ENCODE results near the gene PKP2.

PKP2 gene

GRCh38 chr12:32903763-32904162, 7.2 kb upstream of the PKP2 start:
- Histone ChIP-seq H3K4me3 (ENCODE audit: control insufficient read depth in 1 of 7, extremely low read depth in 1 of 7, insufficient read depth in 4 of 7, low read depth in 2 of 7, low read length in 6 of 7) (no peak overlapping the region), H3K27me3 (replicated peaks in 2 of 5; ENCODE audit: control insufficient read depth in 4 of 5, insufficient read depth in 5 of 5, low read length in 4 of 5) (peaks cover 0 to 2% (median 0%) of the 10 kb centered on the region in 5 experiments), H3K27ac (ENCODE audit: insufficient read depth in 1 of 2, low read depth in 1 of 2, low read length in 2 of 2, poor library complexity in 1 of 2, severe bottlenecking in 2 of 2) (no peak overlapping the region), H3K4me1 (ENCODE audit: control extremely low read depth in 1 of 4, control insufficient read depth in 4 of 4, insufficient read depth in 4 of 4, low read length in 3 of 4) (no peaks in the 10 kb centered on the region), H3K36me3 (ENCODE audit: control insufficient read depth in 4 of 4, insufficient read depth in 4 of 4, low read length in 3 of 4) (no peaks in the 10 kb centered on the region), H3K9me3 (ENCODE audit: control extremely low read depth in 1 of 5, control insufficient read depth in 4 of 5, insufficient read depth in 2 of 5, low read depth in 1 of 5, low read length in 4 of 5) (no peaks in the 10 kb centered on the region)
- no CpG with 5 or more reads among the region's 1 CpG for WGBS (ENCODE audit: insufficient coverage)
- POLR2A ChIA-PET = no interaction called here
- no peak for DNase-seq
- CTCF ChIA-PET = no interaction called here

- ChIA-PET CTCF (no interaction called here), POLR2A (no interaction called here)
- DNase-seq = no peak
- H3K4me3 ChIP-seq (ENCODE audit: control insufficient read depth in 1 of 7, extremely low read depth in 1 of 7, insufficient read depth in 4 of 7, low read depth in 2 of 7, low read length in 6 of 7) = no peak overlapping the region
- H3K36me3 ChIP-seq (ENCODE audit: control insufficient read depth in 4 of 4, insufficient read depth in 4 of 4, low read length in 3 of 4) = no peaks in the 10 kb centered on the region
- H3K27me3 ChIP-seq (replicated peaks in 2 of 5; ENCODE audit: control insufficient read depth in 4 of 5, insufficient read depth in 5 of 5, low read length in 4 of 5) = peaks cover 0 to 2% (median 0%) of the 10 kb centered on the region in 5 experiments
- no peak overlapping the region for H3K27ac ChIP-seq (ENCODE audit: insufficient read depth in 1 of 2, low read depth in 1 of 2, low read length in 2 of 2, poor library complexity in 1 of 2, severe bottlenecking in 2 of 2)
- H3K4me1 ChIP-seq (ENCODE audit: control extremely low read depth in 1 of 4, control insufficient read depth in 4 of 4, insufficient read depth in 4 of 4, low read length in 3 of 4) = no peaks in the 10 kb centered on the region
- no peaks in the 10 kb centered on the region for H3K9me3 ChIP-seq (ENCODE audit: control extremely low read depth in 1 of 5, control insufficient read depth in 4 of 5, insufficient read depth in 2 of 5, low read depth in 1 of 5, low read length in 4 of 5)
- no CpG with 5 or more reads among the region's 1 CpG for WGBS (ENCODE audit: insufficient coverage)
Measured at GRCh38 chr12:32903318-32903717, 6.7 kb upstream of the PKP2 start.

GRCh38 chr12:32902287-32902997, 5.9 kb upstream of the PKP2 start:
- WGBS (ENCODE audit: insufficient coverage) = 93% methylated on average over 3 of the region's 4 CpGs
- no peaks in the 10 kb centered on the region for H3K36me3 ChIP-seq (ENCODE audit: control insufficient read depth in 4 of 4, insufficient read depth in 4 of 4, low read length in 3 of 4)
- CTCF ChIA-PET = interaction anchor here (0.6 to 2.0 kb wide), 3 partner anchors 16 to 147 kb away, joined by 3 to 6 read pairs (median 4); partner anchors contain the start of gene YARS2
- POLR2A ChIA-PET = no interaction called here
- no peak for DNase-seq
- no peaks in the 10 kb centered on the region for H3K9me3 ChIP-seq (ENCODE audit: control extremely low read depth in 1 of 5, control insufficient read depth in 4 of 5, insufficient read depth in 2 of 5, low read depth in 1 of 5, low read length in 4 of 5)
- H3K4me3 ChIP-seq (ENCODE audit: control insufficient read depth in 1 of 7, extremely low read depth in 1 of 7, insufficient read depth in 4 of 7, low read depth in 2 of 7, low read length in 6 of 7) = no peak overlapping the region
- H3K27ac ChIP-seq (ENCODE audit: insufficient read depth in 1 of 2, low read depth in 1 of 2, low read length in 2 of 2, poor library complexity in 1 of 2, severe bottlenecking in 2 of 2) = no peak overlapping the region
- H3K4me1 ChIP-seq (ENCODE audit: control extremely low read depth in 1 of 4, control insufficient read depth in 4 of 4, insufficient read depth in 4 of 4, low read length in 3 of 4) = peaks cover 0 to under 1% (median 0%) of the 10 kb centered on the region in 4 experiments
- H3K27me3 ChIP-seq (replicated peaks in 2 of 5; ENCODE audit: control insufficient read depth in 4 of 5, insufficient read depth in 5 of 5, low read length in 4 of 5) = peaks cover 0 to 2% (median 0%) of the 10 kb centered on the region in 5 experiments

GRCh38 chr12:32901553-32901952, 5.0 kb upstream of the PKP2 start:
- 95% methylated on average over 4 of the region's 4 CpGs for WGBS (ENCODE audit: insufficient coverage)
- no peak overlapping the region for H3K4me3 ChIP-seq (ENCODE audit: control insufficient read depth in 1 of 7, extremely low read depth in 1 of 7, insufficient read depth in 4 of 7, low read depth in 2 of 7, low read length in 6 of 7)
- ChIA-PET POLR2A (no interaction called here), CTCF (interaction anchor here (1.9 to 2.0 kb wide), 2 partner anchors 16 to 146 kb away, joined by 4 to 6 read pairs; partner anchors contain the start of gene YARS2)
- DNase-seq = no peak
- peaks cover 0 to 7% (median 4%) of the 10 kb centered on the region in 4 experiments for H3K4me1 ChIP-seq (ENCODE audit: control extremely low read depth in 1 of 4, control insufficient read depth in 4 of 4, insufficient read depth in 4 of 4, low read length in 3 of 4)
- H3K27me3 ChIP-seq (replicated peaks in 2 of 5; ENCODE audit: control insufficient read depth in 4 of 5, insufficient read depth in 5 of 5, low read length in 4 of 5) = peaks cover 0 to 6% (median 0%) of the 10 kb centered on the region in 5 experiments
- no peaks in the 10 kb centered on the region for H3K9me3 ChIP-seq (ENCODE audit: control extremely low read depth in 1 of 5, control insufficient read depth in 4 of 5, insufficient read depth in 2 of 5, low read depth in 1 of 5, low read length in 4 of 5)
- H3K36me3 ChIP-seq (ENCODE audit: control insufficient read depth in 4 of 4, insufficient read depth in 4 of 4, low read length in 3 of 4) = no peaks in the 10 kb centered on the region
- no peak overlapping the region for H3K27ac ChIP-seq (ENCODE audit: insufficient read depth in 1 of 2, low read depth in 1 of 2, low read length in 2 of 2, poor library complexity in 1 of 2, severe bottlenecking in 2 of 2)

- WGBS (ENCODE audit: insufficient coverage) = 98% methylated on average over 4 of the region's 10 CpGs
- DNase-seq = no peak
- Histone ChIP-seq H3K27ac (ENCODE audit: insufficient read depth in 1 of 2, low read depth in 1 of 2, low read length in 2 of 2, poor library complexity in 1 of 2, severe bottlenecking in 2 of 2) (no peak overlapping the region), H3K27me3 (replicated peaks in 2 of 5; ENCODE audit: control insufficient read depth in 4 of 5, insufficient read depth in 5 of 5, low read length in 4 of 5) (peaks cover 0 to 14% (median 0%) of the 10 kb centered on the region in 5 experiments), H3K4me3 (ENCODE audit: control insufficient read depth in 1 of 7, extremely low read depth in 1 of 7, insufficient read depth in 4 of 7, low read depth in 2 of 7, low read length in 6 of 7) (peak overlapping the region in 4 of 7 experiments; percentile 4 to 91 (median 78)), H3K4me1 (ENCODE audit: control extremely low read depth in 1 of 4, control insufficient read depth in 4 of 4, insufficient read depth in 4 of 4, low read length in 3 of 4) (peaks cover 8 to 24% (median 13%) of the 10 kb centered on the region in 4 experiments), H3K9me3 (ENCODE audit: control extremely low read depth in 1 of 5, control insufficient read depth in 4 of 5, insufficient read depth in 2 of 5, low read depth in 1 of 5, low read length in 4 of 5) (no peaks in the 10 kb centered on the region), H3K36me3 (ENCODE audit: control insufficient read depth in 4 of 4, insufficient read depth in 4 of 4, low read length in 3 of 4) (no peaks in the 10 kb centered on the region)
- CTCF ChIA-PET = interaction anchor here (0.7 kb wide), 1 partner anchor 142 kb away, joined by 3 read pairs; the partner anchor contains the start of gene YARS2
- POLR2A ChIA-PET = no interaction called here
Measured at GRCh38 chr12:32897687-32898573, 1.4 kb upstream of the PKP2 start.

GRCh38 chr12:32897281-32897610, 669 bp upstream of the PKP2 start:
- Histone ChIP-seq H3K27ac (ENCODE audit: insufficient read depth in 1 of 2, low read depth in 1 of 2, low read length in 2 of 2, poor library complexity in 1 of 2, severe bottlenecking in 2 of 2) (peak overlapping the region in 1 of 2 experiments; percentile 15), H3K9me3 (ENCODE audit: control extremely low read depth in 1 of 5, control insufficient read depth in 4 of 5, insufficient read depth in 2 of 5, low read depth in 1 of 5, low read length in 4 of 5) (no peaks in the 10 kb centered on the region), H3K27me3 (replicated peaks in 2 of 5; ENCODE audit: control insufficient read depth in 4 of 5, insufficient read depth in 5 of 5, low read length in 4 of 5) (peaks cover 0 to 14% (median 0%) of the 10 kb centered on the region in 5 experiments), H3K4me1 (ENCODE audit: control extremely low read depth in 1 of 4, control insufficient read depth in 4 of 4, insufficient read depth in 4 of 4, low read length in 3 of 4) (peaks cover 8 to 24% (median 13%) of the 10 kb centered on the region in 4 experiments), H3K4me3 (ENCODE audit: control insufficient read depth in 1 of 7, extremely low read depth in 1 of 7, insufficient read depth in 4 of 7, low read depth in 2 of 7, low read length in 6 of 7) (peak overlapping the region; percentile 39 to 91 (median 68)), H3K36me3 (ENCODE audit: control insufficient read depth in 4 of 4, insufficient read depth in 4 of 4, low read length in 3 of 4) (no peaks in the 10 kb centered on the region)
- WGBS (ENCODE audit: insufficient coverage) = 4% methylated on average over 3 of the region's 6 CpGs
- ChIA-PET POLR2A (no interaction called here), CTCF (no interaction called here)
- peak; percentile 4 to 49 (median 40) for DNase-seq
